K562 (cell line): ENCODE measurements around the gene NCOA3. TPM values are rescaled to one million over a fixed set of nuclear protein-coding genes. Genes with fewer than 3 reads are reported as not detected.

Experiments used
- ATAC-seq: fragments of 200-7000 bp; cut with Tn5 transposase; 3 replicates; pipeline ENCODE4 v1.9.1; 2020; ENCODE audit warnings: moderate library complexity
- BruUV-seq: library from RNA; stranded (reverse); fragments of 400-500 nt; replicated peaks from 2 replicates; lab custom pipeline; 2021; lab: Mats Ljungman, UMichigan
- CTCF ChIA-PET: fragments of 300-600 bp; formaldehyde crosslinking; extraction: SDS; loops from one replicate; lab custom pipeline; 2021; ENCODE audit warnings: low intra/inter-chr PET ratio; lab: Yijun Ruan, JAX
- POLR2A ChIA-PET: fragments of 300-600, 350-650 bp; sonication (Branson Sonifier 250); formaldehyde crosslinking; extraction: SDS; loops from one replicate; lab custom pipeline; 2021; ENCODE audit warnings: antibody characterized with exemption, inconsistent platforms; lab: Yijun Ruan, JAX
- DNase-seq, 4 experiments: peaks; one replicate each; pipeline versions ENCODE4 v3.0.0 to v3.0.0-alpha.2; 2011 to 2018; ENCODE audit warnings: low spot score in 3 of 4, mixed read lengths in 3 of 4; ENCODE audit errors: extremely low read depth in 1 of 4
- FAIRE-seq: peaks from 2 replicates; lab custom pipeline; 2011; peaks lifted over from hg19 to GRCh38; lab: Jason Lieb, UNC
- H2AFZ ChIP-seq: 2 replicates; pipeline ENCODE4 v1.6.0; 2011; ENCODE audit warnings: low read depth, low read length, control low read depth, inconsistent platforms
- H3K27ac ChIP-seq: fragments of 200-600 bp; 3 replicates; pipeline ENCODE4 v1.8.0; 2011; ENCODE audit warnings: low read depth, mild to moderate bottlenecking, control low read depth, inconsistent platforms, low read length, moderate library complexity, mixed read lengths; ENCODE audit errors: extremely low read depth
- H3K27me3 ChIP-seq, 2 experiments: fragments of 300-600 bp in 1 of 2; 2 replicates in 1 of 2; 3 replicates in 1 of 2; pipeline versions ENCODE4 v1.6.0 to v1.8.0; 2011; ENCODE audit warnings: inconsistent platforms in 2 of 2, low read length in 2 of 2, mild to moderate bottlenecking in 1 of 2, mixed read lengths in 1 of 2, moderate library complexity in 1 of 2; ENCODE audit not compliant: control insufficient read depth in 2 of 2, insufficient read depth in 2 of 2
- H3K36me3 ChIP-seq: fragments of 300-600 bp; 3 replicates; pipeline ENCODE4 v1.8.0; 2011; ENCODE audit warnings: mild to moderate bottlenecking, low read length, inconsistent platforms; ENCODE audit not compliant: control insufficient read depth, insufficient read depth
- H3K4me1 ChIP-seq, 2 experiments: fragments of 200-600 bp in 1 of 2; replicated peaks in 1 of 2; 2 replicates in 1 of 2; 3 replicates in 1 of 2; pipeline versions ENCODE4 v1.5.1 to v1.8.0; 2011; ENCODE audit warnings: inconsistent platforms in 2 of 2, low read length in 2 of 2, mild to moderate bottlenecking in 1 of 2, mixed read lengths in 1 of 2, moderate library complexity in 1 of 2; ENCODE audit not compliant: control insufficient read depth in 2 of 2, insufficient read depth in 2 of 2
- H3K4me2 ChIP-seq: 2 replicates; pipeline ENCODE4 v1.6.1; 2011; ENCODE audit warnings: low read length, control low read depth, inconsistent platforms, mixed read lengths; ENCODE audit not compliant: insufficient read depth
- H3K4me3 ChIP-seq: fragments of 200-600 bp; sonication (generic), shearing (Covaris generic); 2 replicates; pipeline ENCODE4 v1.5.1; 2016; ENCODE audit warnings: control low read depth, inconsistent platforms
- H3K79me2 ChIP-seq: fragments of 200-600 bp; 3 replicates; pipeline ENCODE4 v1.8.0; 2011; ENCODE audit warnings: low read length, inconsistent platforms; ENCODE audit not compliant: control insufficient read depth, insufficient read depth
- H3K9ac ChIP-seq, 2 experiments: 2 replicates each; pipeline versions ENCODE4 v1.6.0 to v1.6.1; 2011; ENCODE audit warnings: low read depth in 2 of 2, low read length in 2 of 2, control low read depth in 1 of 2, inconsistent platforms in 1 of 2, mild to moderate bottlenecking in 1 of 2, mixed read lengths in 1 of 2; ENCODE audit not compliant: insufficient read depth in 1 of 2
- H3K9me1 ChIP-seq: one replicate; pipeline ENCODE4 v1.6.0; 2011; ENCODE audit warnings: inconsistent platforms, mild to moderate bottlenecking, low read length, moderate library complexity; ENCODE audit not compliant: control insufficient read depth, insufficient read depth
- H3K9me3 ChIP-seq: replicated peaks from 2 replicates; pipeline ENCODE4 v1.5.1; 2011; ENCODE audit warnings: low read depth, low read length, inconsistent platforms; ENCODE audit not compliant: control insufficient read depth, insufficient read depth
- H4K20me1 ChIP-seq: replicated peaks from 2 replicates; pipeline ENCODE4 v1.6.1; 2011; ENCODE audit warnings: low read length, inconsistent platforms, mixed read lengths; ENCODE audit not compliant: control insufficient read depth, insufficient read depth
- CHD7 ChIP-seq: fragments of 200-600 bp; sonication (generic); IDR thresholded peaks from one replicate; pipeline ENCODE4 v1.6.1; 2012; ENCODE audit warnings: mild to moderate bottlenecking, low read depth, low read length, inconsistent platforms
- ZBTB11 ChIP-seq, 3 experiments: fragments of 200-800 bp in 1 of 3; fragments of 250-450 bp in 1 of 3; fragments of 450-650 bp in 1 of 3; sonication (Bioruptor Pico) in 1 of 3; sonication (Bioruptor generic) in 1 of 3; formaldehyde crosslinking in 1 of 3; IDR thresholded peaks; 2 replicates each; pipeline versions ENCODE4 v1.6.1 to v1.8.0; 2016 to 2022; ENCODE audit warnings: mild to moderate bottlenecking in 2 of 3, missing genetic modification characterization in 2 of 3, missing compliant biosample characterization in 1 of 3, moderate library complexity in 1 of 3
- WGBS: fragments of 100-300 bp; shearing (Covaris generic); methylation state at CpG from one replicate; pipeline ENCODE4 v1.1.6; 2016; ENCODE audit warnings: low coverage, mixed read lengths; ENCODE audit not compliant: insufficient coverage; ENCODE audit errors: missing lambda C conversion rate; 5-methylcytosine and 5-hydroxymethylcytosine counted together
- in situ Hi-C: fragments of 300-500 bp; cut with MboI; formaldehyde crosslinking; loops from 4 replicates; pipeline ENCODE4 v1.15.0; 2018; ENCODE audit warnings: inconsistent platforms, mixed read lengths
- intact Hi-C: fragments of 100-400 bp; cut with micrococcal nuclease; formaldehyde crosslinking; loops from 2 replicates; pipeline ENCODE4 v1.14.2; 2022
- polyA plus RNA-seq, 8 experiments: library from polyadenylated mRNA; depleted of rRNA in 4 of 8; stranded (reverse) in 5 of 8; unstranded in 3 of 8; fragments of >200 nt; fragmentation: Nextera tagmentation in 2 of 8; fragmentation: Illumina TruSeq in 1 of 8; extraction: Ambion mirVana in 2 of 8; extraction: Trizol in 1 of 8; gene quantifications; 2 replicates each; pipeline versions ENCODE4 v1.2.1 to v1.2.3, GENCODE V29; 2011 to 2014; ENCODE audit warnings: inconsistent platforms in 1 of 8, missing spikeins in 1 of 8
- total RNA-seq, 7 experiments: library from RNA; depleted of rRNA in 6 of 7; stranded (reverse); fragments of >200 nt in 6 of 7; fragmentation: Illumina TruSeq in 2 of 7; extraction: Trizol in 2 of 7; gene quantifications; 2 replicates each; pipeline versions ENCODE4 v1.2.1 to v1.2.3, GENCODE V29; 2011 to 2021; ENCODE audit warnings: low replicate concordance in 1 of 7

The NCOA3 gene
- total and polyA plus RNA-seq, 9 of the 15 experiments (the other 6 are each of a cell fraction or from before 2014, with no cell fraction given), result 3.2 to 24.3 (median 14.4) TPM

GRCh38 chr20:47696856-47697255, 195.2 kb downstream of the NCOA3 start:
- POLR2A ChIA-PET, result interaction anchor here (0.7 kb wide), 1 partner anchor 24 kb away, joined by 4 read pairs; no protein-coding TSS in a partner anchor
- Histone ChIP-seq H3K27ac (no peak overlapping the region), H3K4me1 (no peaks in the 10 kb centered on the region), H4K20me1 (no peaks in the 10 kb centered on the region; the same call in 1 of the 2 replicates), H3K9me1 (no peaks in the 10 kb centered on the region), H3K4me3 (no peak overlapping the region), H3K27me3 (peaks cover 29 to 55% of the 10 kb centered on the region in 2 experiments; a peak in 4 of 5 replicates), H2AFZ (no peak overlapping the region), H3K79me2 (no peaks in the 10 kb centered on the region), H3K9ac (no peak overlapping the region), H3K9me3 (no peaks in the 10 kb centered on the region), H3K36me3 (no peaks in the 10 kb centered on the region), H3K4me2 (no peak overlapping the region)
- no TSS peak for BruUV-seq
- 2% methylated on average over 11 of the region's 11 CpGs for WGBS
- FAIRE-seq (no peak), ATAC-seq (no peak), DNase-seq (no peak)
- TF ChIP-seq CHD7 (no peak), ZBTB11 (CRISPR knock-in tag; IDR thresholded peaks at IDR 0.05) (0 out of 6 replicates have a peak, but pooled peaks of 1 of the 3 experiments have one; percentile 7)
- in situ Hi-C loops (no loop called here), intact Hi-C loops (no loop called here)
- CTCF ChIA-PET, result no interaction called here
